T-helper 1 cell treated with Interleukin-12 subunit alpha and Interleukin-12 subunit beta and Interleukin-4 antibody, amounts not matched to agents 30 μg/mL and 1 μg/mL, for 36 hours (primary cell): ENCODE data around the gene LSM6.

Source experiments
- H3K27ac Mint-ChIP-seq: one replicate; pipeline ENCODE4 v1.8.0; 2021; ENCODE audit warnings: mild to moderate bottlenecking, mixed read lengths
- H3K27me3 Mint-ChIP-seq: one replicate; pipeline ENCODE4 v1.8.0; 2021; ENCODE audit warnings: low read depth, mixed read lengths
- H3K36me3 Mint-ChIP-seq: one replicate; pipeline ENCODE4 v1.8.0; 2021; ENCODE audit warnings: low read depth, mixed read lengths
- H3K4me1 Mint-ChIP-seq: one replicate; pipeline ENCODE4 v1.8.0; 2021; ENCODE audit warnings: low read depth, mixed read lengths
- H3K4me3 Mint-ChIP-seq: one replicate; pipeline ENCODE4 v1.8.0; 2021; ENCODE audit warnings: mild to moderate bottlenecking, moderate library complexity, mixed read lengths
- H3K9me3 Mint-ChIP-seq: one replicate; pipeline ENCODE4 v1.8.0; 2021; ENCODE audit warnings: mixed read lengths

Gene LSM6

DNA sequence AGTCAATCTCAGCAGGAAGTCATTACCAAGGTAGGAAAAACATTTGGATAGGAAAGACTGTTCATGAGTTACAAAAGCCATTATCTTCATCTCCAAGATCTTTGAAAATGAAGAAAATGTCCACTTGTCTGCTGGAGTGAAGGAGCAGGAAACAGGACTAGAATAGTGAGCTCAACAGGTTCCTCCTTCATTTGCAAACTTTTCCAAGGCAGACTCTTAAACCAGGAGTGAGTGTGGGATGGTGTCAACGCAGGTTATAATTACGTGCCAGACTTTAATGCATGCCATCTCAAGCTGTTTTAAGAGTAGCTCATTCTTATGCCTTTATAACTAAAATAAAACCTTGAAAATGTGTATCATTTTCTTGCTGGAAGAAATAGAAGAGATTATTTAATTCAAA is 35.4 kb downstream of the LSM6 start:
- Mint-ChIP-seq H3K27ac (no peak overlapping the region), H3K9me3 (no peaks in the 10 kb centered on the region), H3K27me3 (peaks cover 6% of the 10 kb centered on the region), H3K36me3 (no peaks in the 10 kb centered on the region), H3K4me1 (no peaks in the 10 kb centered on the region), H3K4me3 (no peak overlapping the region)

- Mint-ChIP-seq H3K9me3 (no peaks in the 10 kb centered on the region), H3K4me1 (no peaks in the 10 kb centered on the region), H3K27ac (no peak overlapping the region), H3K36me3 (no peaks in the 10 kb centered on the region), H3K4me3 (no peak overlapping the region), H3K27me3 (peaks cover 6% of the 10 kb centered on the region)
Measured at GRCh38 chr4:146211440-146211839, 35.9 kb downstream of the LSM6 start.

GRCh38 chr4:146212781-146213180 is 37.3 kb downstream of the LSM6 start:
- Mint-ChIP-seq H3K36me3 (no peaks in the 10 kb centered on the region), H3K27ac (no peak overlapping the region), H3K27me3 (no peaks in the 10 kb centered on the region), H3K4me1 (no peaks in the 10 kb centered on the region), H3K4me3 (no peak overlapping the region), H3K9me3 (no peaks in the 10 kb centered on the region)

GRCh38 chr4:146214238-146214637 is 38.7 kb downstream of the LSM6 start, which contains the start of gene REELD1:
REELD1 (plus strand) TSS chr4:146214538; CDS start chr4:146216953, 2,415 bp downstream.
- no peaks in the 10 kb centered on the region for H3K4me1 Mint-ChIP-seq
- H3K27me3 Mint-ChIP-seq: no peaks in the 10 kb centered on the region
- no peaks in the 10 kb centered on the region for H3K36me3 Mint-ChIP-seq
- no peak within 1 kb of the TSS for H3K4me3 Mint-ChIP-seq
- no peak within 1 kb of the TSS for H3K27ac Mint-ChIP-seq
- H3K9me3 Mint-ChIP-seq: no peaks in the 10 kb centered on the region

- Mint-ChIP-seq H3K27me3 (no peaks in the 10 kb centered on the region), H3K4me1 (no peaks in the 10 kb centered on the region), H3K36me3 (no peaks in the 10 kb centered on the region), H3K4me3 (no peak overlapping the region), H3K27ac (no peak overlapping the region), H3K9me3 (no peaks in the 10 kb centered on the region)
Measured at GRCh38 chr4:146222313-146222712, 46.8 kb downstream of the LSM6 start.

GRCh38 chr4:146224326-146224966 is 48.9 kb downstream of the LSM6 start:
- Mint-ChIP-seq H3K36me3 (no peaks in the 10 kb centered on the region), H3K27ac (no peak overlapping the region), H3K4me1 (no peaks in the 10 kb centered on the region), H3K4me3 (no peak overlapping the region), H3K27me3 (no peaks in the 10 kb centered on the region), H3K9me3 (no peaks in the 10 kb centered on the region)

DNA sequence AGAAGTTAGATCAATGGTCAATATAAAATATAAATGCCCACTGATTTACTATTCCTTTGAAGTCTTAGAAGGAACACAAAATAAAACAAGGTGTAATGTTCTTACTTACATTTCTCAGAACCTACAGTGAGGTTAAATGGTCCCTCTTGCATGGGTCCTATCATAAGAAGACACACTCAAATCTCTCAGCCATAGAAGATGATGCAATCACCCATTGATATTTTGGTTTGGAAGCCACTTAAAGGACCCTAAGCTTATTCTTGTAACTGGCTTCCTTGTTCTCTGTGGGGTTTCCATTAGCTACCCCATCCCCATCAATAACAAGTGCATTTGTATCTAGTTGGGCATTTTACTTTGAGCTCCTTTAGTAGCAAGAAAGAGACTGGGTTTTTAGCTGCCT is 53.9 kb downstream of the LSM6 start:
- H3K36me3 Mint-ChIP-seq: no peaks in the 10 kb centered on the region

GRCh38 chr4:146232131-146232722 is 56.7 kb downstream of the LSM6 start:
- H3K4me3 Mint-ChIP-seq: no peak overlapping the region
- H3K9me3 Mint-ChIP-seq: no peaks in the 10 kb centered on the region
- H3K36me3 Mint-ChIP-seq: no peaks in the 10 kb centered on the region
- no peak overlapping the region for H3K27ac Mint-ChIP-seq
- no peaks in the 10 kb centered on the region for H3K27me3 Mint-ChIP-seq
- H3K4me1 Mint-ChIP-seq: no peaks in the 10 kb centered on the region

More for the DNA sequence above, 53.9 kb downstream of the LSM6 start:
- H3K27ac Mint-ChIP-seq: no peak overlapping the region
- H3K4me3 Mint-ChIP-seq: no peak overlapping the region
- no peaks in the 10 kb centered on the region for H3K4me1 Mint-ChIP-seq
- H3K27me3 Mint-ChIP-seq: no peaks in the 10 kb centered on the region
- no peaks in the 10 kb centered on the region for H3K9me3 Mint-ChIP-seq

DNA sequence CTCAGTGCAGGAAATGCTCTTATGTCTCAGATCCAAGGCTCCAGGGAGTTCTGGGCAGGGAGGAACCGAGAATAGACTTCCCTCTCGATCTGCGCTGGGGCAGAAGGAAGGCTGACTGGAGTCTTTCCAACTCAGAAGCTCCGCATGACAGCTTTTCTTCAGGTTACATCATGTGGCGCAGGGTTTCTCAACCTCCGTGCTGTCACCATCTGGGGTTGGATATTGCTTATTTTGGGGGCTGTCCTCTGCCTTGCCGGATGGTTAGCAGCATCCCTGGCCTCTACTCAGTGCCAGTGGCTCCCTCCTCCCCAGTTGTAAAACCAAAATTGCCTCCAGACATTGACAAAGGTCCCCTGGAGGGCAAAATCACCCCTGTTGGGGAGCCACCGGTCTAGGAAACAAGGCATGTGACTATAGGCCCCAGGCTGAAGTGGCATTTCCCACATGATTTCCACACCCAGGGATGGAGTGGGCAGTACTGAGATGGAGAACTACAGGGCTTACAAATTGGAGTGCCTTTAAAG is 60.2 kb downstream of the LSM6 start:
- no peaks in the 10 kb centered on the region for H3K9me3 Mint-ChIP-seq
- H3K27me3 Mint-ChIP-seq: no peaks in the 10 kb centered on the region
- H3K27ac Mint-ChIP-seq: no peak overlapping the region
- H3K4me3 Mint-ChIP-seq: no peak overlapping the region
- no peaks in the 10 kb centered on the region for H3K36me3 Mint-ChIP-seq
- H3K4me1 Mint-ChIP-seq: no peaks in the 10 kb centered on the region

- H3K9me3 Mint-ChIP-seq: no peaks in the 10 kb centered on the region
- no peak overlapping the region for H3K4me3 Mint-ChIP-seq
- no peak overlapping the region for H3K27ac Mint-ChIP-seq
- H3K36me3 Mint-ChIP-seq: no peaks in the 10 kb centered on the region
- no peaks in the 10 kb centered on the region for H3K4me1 Mint-ChIP-seq
- H3K27me3 Mint-ChIP-seq: no peaks in the 10 kb centered on the region
Measured at GRCh38 chr4:146236216-146236615, 60.7 kb downstream of the LSM6 start.

DNA sequence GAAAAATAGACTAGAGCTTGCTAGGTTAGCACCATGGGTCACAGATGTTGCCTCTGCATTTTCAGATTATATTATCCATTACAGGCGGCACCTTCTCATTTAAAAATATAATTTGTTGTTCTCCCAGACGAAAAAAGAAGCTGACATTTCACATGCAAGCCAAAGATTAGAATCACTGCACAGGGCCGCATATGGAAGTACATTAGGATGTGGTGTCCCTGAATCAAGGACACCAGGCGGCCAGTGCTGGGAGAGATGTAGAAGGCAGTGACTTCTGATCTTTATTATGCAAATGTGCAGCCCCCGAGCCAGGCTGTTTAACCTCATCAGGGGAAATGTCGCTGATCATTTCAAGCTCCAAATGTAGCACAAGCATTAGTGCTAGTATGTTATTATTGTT is 61.6 kb downstream of the LSM6 start:
- H3K4me1 Mint-ChIP-seq: peaks cover 3% of the 10 kb centered on the region
- no peaks in the 10 kb centered on the region for H3K9me3 Mint-ChIP-seq
- H3K36me3 Mint-ChIP-seq: no peaks in the 10 kb centered on the region
- H3K4me3 Mint-ChIP-seq: no peak overlapping the region
- no peaks in the 10 kb centered on the region for H3K27me3 Mint-ChIP-seq
- no peak overlapping the region for H3K27ac Mint-ChIP-seq

DNA sequence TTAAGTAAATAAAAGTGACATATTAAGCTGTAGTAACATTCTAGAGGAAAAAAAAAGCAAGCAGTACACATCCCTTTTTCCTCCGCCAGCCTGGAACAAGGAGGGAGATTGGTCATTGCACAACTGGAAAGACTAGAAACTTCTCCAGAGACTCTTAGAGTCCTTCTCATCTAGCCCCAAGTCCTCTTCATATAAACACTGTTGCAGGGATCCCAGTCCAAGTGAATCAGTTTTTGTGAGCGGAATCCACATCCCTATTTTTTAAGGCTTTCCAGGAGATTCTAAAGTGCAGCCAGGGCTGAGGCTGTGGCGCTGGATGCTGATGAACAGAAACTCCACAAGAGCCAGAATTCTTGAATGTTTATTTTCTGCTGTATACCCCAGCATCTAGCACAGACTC is 62.6 kb downstream of the LSM6 start:
- Mint-ChIP-seq H3K36me3 (no peaks in the 10 kb centered on the region), H3K4me1 (peaks cover 3% of the 10 kb centered on the region), H3K27me3 (no peaks in the 10 kb centered on the region), H3K27ac (no peak overlapping the region), H3K9me3 (no peaks in the 10 kb centered on the region), H3K4me3 (no peak overlapping the region)
